H1 (cell line): ENCODE measurements around the gene ATPAF2. TPM values are rescaled to one million over a fixed set of nuclear protein-coding genes. Genes with fewer than 3 reads are reported as not detected.

ENCODE experiments used
- CTCF ChIA-PET: fragments of 300-600 bp; sonication (Branson Sonifier 250); formaldehyde crosslinking; loops from one replicate; lab custom pipeline; 2021; ENCODE audit not compliant: partially characterized antibody; lab: Charles Lee
- POLR2A ChIA-PET: fragments of 300-600 bp; sonication (Branson Sonifier 250); formaldehyde crosslinking; loops from one replicate; lab custom pipeline; 2021; ENCODE audit warnings: inconsistent platforms; ENCODE audit not compliant: partially characterized antibody; lab: Charles Lee
- DNase-seq, 2 experiments: peaks; one replicate each; pipeline versions ENCODE4 v3.0.0 to v3.0.0-alpha.2; 2010 to 2022; ENCODE audit warnings: low spot score in 2 of 2, low read depth in 1 of 2, mixed read lengths in 1 of 2
- FAIRE-seq: peaks from 2 replicates; lab custom pipeline; 2011; peaks lifted over from hg19 to GRCh38; lab: Jason Lieb, UNC
- H2AFZ ChIP-seq: 2 replicates; pipeline ENCODE4 v1.8.1; 2012; ENCODE audit warnings: low read length, inconsistent platforms
- H2AK5ac ChIP-seq: 2 replicates; pipeline ENCODE4 v1.6.1; 2013; ENCODE audit warnings: low read depth, low read length
- H2BK120ac ChIP-seq: replicated peaks from 2 replicates; pipeline ENCODE3; 2013; ENCODE audit warnings: low read depth, low read length, inconsistent platforms
- H2BK12ac ChIP-seq: 2 replicates; pipeline ENCODE4 v1.6.1; 2013; ENCODE audit warnings: low read depth, low read length
- H2BK15ac ChIP-seq: 2 replicates; pipeline ENCODE4 v1.6.1; 2013; ENCODE audit warnings: low read length
- H2BK20ac ChIP-seq: 2 replicates; pipeline ENCODE4 v1.6.1; 2013; ENCODE audit warnings: low read length
- H2BK5ac ChIP-seq: 2 replicates; pipeline ENCODE4 v1.6.1; 2013; ENCODE audit warnings: low read depth, low read length
- H3K14ac ChIP-seq: 2 replicates; pipeline ENCODE4 v1.6.1; 2013; ENCODE audit warnings: inconsistent platforms; ENCODE audit not compliant: insufficient read length
- H3K18ac ChIP-seq: 2 replicates; pipeline ENCODE4 v1.6.1; 2013; ENCODE audit warnings: low read length; ENCODE audit errors: extremely low read depth
- H3K23ac ChIP-seq: 2 replicates; pipeline ENCODE4 v1.6.1; 2013; ENCODE audit warnings: inconsistent platforms; ENCODE audit not compliant: insufficient read length
- H3K23me2 ChIP-seq: 2 replicates; pipeline ENCODE4 v1.6.1; 2013; ENCODE audit warnings: low read depth, low read length
- H3K27ac ChIP-seq: 2 replicates; pipeline ENCODE4 v1.6.1; 2011; ENCODE audit warnings: low read depth, low read length, inconsistent platforms
- H3K27me3 ChIP-seq, 4 experiments: replicated peaks in 1 of 4; 1 replicate in 1 of 4; 2 replicates in 3 of 4; pipeline versions ENCODE4 v1.6.1 to v1.8.1; 2011 to 2013; ENCODE audit warnings: low read length in 3 of 4, mild to moderate bottlenecking in 3 of 4, inconsistent platforms in 2 of 4, mixed read lengths in 2 of 4, moderate library complexity in 1 of 4; ENCODE audit not compliant: control insufficient read depth in 3 of 4, insufficient read depth in 3 of 4; ENCODE audit errors: extremely low read depth in 1 of 4
- H3K36me3 ChIP-seq, 4 experiments: 2 replicates each; pipeline versions ENCODE4 v1.6.1 to v1.8.1; 2011 to 2013; ENCODE audit warnings: mild to moderate bottlenecking in 4 of 4, low read length in 3 of 4, moderate library complexity in 2 of 4, control low read depth in 1 of 4, inconsistent platforms in 1 of 4; ENCODE audit not compliant: insufficient read depth in 4 of 4, control insufficient read depth in 2 of 4
- H3K4ac ChIP-seq: replicated peaks from 2 replicates; pipeline ENCODE3; 2013; ENCODE audit warnings: low read length, low read depth, mixed read lengths, inconsistent platforms; ENCODE audit not compliant: insufficient read length
- H3K4me1 ChIP-seq, 4 experiments: replicated peaks in 1 of 4; 1 replicate in 1 of 4; 2 replicates in 3 of 4; pipeline versions ENCODE4 v1.6.1 to v1.8.1; 2011 to 2013; ENCODE audit warnings: low read length in 3 of 4, inconsistent platforms in 2 of 4, mixed read lengths in 1 of 4; ENCODE audit not compliant: insufficient read depth in 4 of 4, control insufficient read depth in 3 of 4
- H3K4me2 ChIP-seq, 2 experiments: 2 replicates each; pipeline versions ENCODE4 v1.6.1 to v1.8.1; 2011 to 2013; ENCODE audit warnings: low read depth in 2 of 2, low read length in 2 of 2, control low read depth in 1 of 2, inconsistent platforms in 1 of 2, mild to moderate bottlenecking in 1 of 2; ENCODE audit not compliant: insufficient read depth in 1 of 2
- H3K4me3 ChIP-seq, 4 experiments: fragments of 200-600, 300-600 bp in 1 of 4; sonication (generic), shearing (Covaris generic), sonication (Bioruptor Twin) in 1 of 4; 2 replicates each; pipeline versions ENCODE4 v1.5.1 to v1.8.1; 2011 to 2016; ENCODE audit warnings: low read length in 4 of 4, low read depth in 3 of 4, control low read depth in 2 of 4, inconsistent platforms in 2 of 4, mild to moderate bottlenecking in 2 of 4, mixed read lengths in 1 of 4, moderate library complexity in 1 of 4; ENCODE audit not compliant: insufficient read depth in 2 of 4; ENCODE audit errors: extremely low read depth in 1 of 4
- H3K56ac ChIP-seq: replicated peaks from 2 replicates; pipeline ENCODE3; 2013; ENCODE audit warnings: low read depth, mild to moderate bottlenecking, mixed read lengths, low read length, inconsistent platforms; ENCODE audit not compliant: insufficient read length
- H3K79me1 ChIP-seq: 2 replicates; pipeline ENCODE4 v1.6.1; 2013; ENCODE audit warnings: low read depth, low read length, control low read depth
- H3K79me2 ChIP-seq, 2 experiments: 2 replicates each; pipeline versions ENCODE4 v1.6.1 to v1.8.1; 2012 to 2013; ENCODE audit warnings: low read length in 2 of 2, mild to moderate bottlenecking in 2 of 2, inconsistent platforms in 1 of 2; ENCODE audit not compliant: insufficient read depth in 2 of 2, control insufficient read depth in 1 of 2
- H3K9ac ChIP-seq, 4 experiments: replicated peaks in 1 of 4; 1 replicate in 1 of 4; 2 replicates in 3 of 4; pipeline versions ENCODE4 v1.6.1 to v1.8.1; 2011 to 2013; ENCODE audit warnings: low read depth in 3 of 4, low read length in 3 of 4, control low read depth in 2 of 4, mild to moderate bottlenecking in 2 of 4, moderate library complexity in 2 of 4, inconsistent platforms in 1 of 4; ENCODE audit errors: extremely low read depth in 1 of 4
- H3K9me3 ChIP-seq, 2 experiments: 2 replicates each; pipeline versions ENCODE4 v1.6.1 to v1.8.1; 2012 to 2013; ENCODE audit warnings: mild to moderate bottlenecking in 2 of 2, moderate library complexity in 2 of 2, control low read depth in 1 of 2, inconsistent platforms in 1 of 2, low read depth in 1 of 2, low read length in 1 of 2, mixed read lengths in 1 of 2; ENCODE audit not compliant: insufficient read depth in 2 of 2
- H4K20me1 ChIP-seq, 2 experiments: replicated peaks in 1 of 2; 2 replicates each; pipeline versions ENCODE3 to v1.8.1; 2011 to 2013; ENCODE audit warnings: inconsistent platforms in 2 of 2, low read length in 2 of 2, mild to moderate bottlenecking in 1 of 2; ENCODE audit not compliant: insufficient read depth in 2 of 2, control insufficient read depth in 1 of 2
- H4K5ac ChIP-seq: 2 replicates; pipeline ENCODE4 v1.6.1; 2013; ENCODE audit warnings: low read length, low read depth, mixed read lengths, inconsistent platforms; ENCODE audit not compliant: insufficient read length
- H4K8ac ChIP-seq: 2 replicates; pipeline ENCODE4 v1.8.0; 2013; ENCODE audit warnings: mild to moderate bottlenecking, moderate library complexity, low read length, inconsistent platforms; ENCODE audit not compliant: insufficient read depth; ENCODE audit errors: extremely low read depth
- H4K91ac ChIP-seq: replicated peaks from 2 replicates; pipeline ENCODE3; 2013; ENCODE audit warnings: low read length, mixed read lengths, inconsistent platforms; ENCODE audit not compliant: insufficient read length
- CEBPB ChIP-seq: IDR thresholded peaks from 2 replicates; pipeline ENCODE4 v1.6.1; 2012; ENCODE audit warnings: low read depth, low read length
- CREB1 ChIP-seq: IDR thresholded peaks from 2 replicates; pipeline ENCODE4 v1.6.1; 2012; ENCODE audit warnings: inconsistent platforms
- GABPA ChIP-seq: IDR thresholded peaks from 2 replicates; pipeline ENCODE4 v1.6.1; 2011; ENCODE audit warnings: mild to moderate bottlenecking, low read length, moderate library complexity, borderline replicate concordance; ENCODE audit not compliant: insufficient read depth
- MAFK ChIP-seq: IDR thresholded peaks from 2 replicates; pipeline ENCODE4 v1.6.1; 2012; ENCODE audit warnings: low read depth, mild to moderate bottlenecking, improper control_type of control experiment, low read length
- POLR2AphosphoS5 ChIP-seq: IDR thresholded peaks from 2 replicates; pipeline ENCODE4 v1.6.1; 2011; ENCODE audit warnings: low read depth, low read length
- POU5F1 ChIP-seq: IDR thresholded peaks from 2 replicates; pipeline ENCODE4 v1.6.1; 2011; ENCODE audit warnings: low read depth, mild to moderate bottlenecking, low read length, moderate library complexity
- RBBP5 ChIP-seq: IDR thresholded peaks from 2 replicates; pipeline ENCODE4 v1.7.1; 2012; ENCODE audit warnings: low read depth, mild to moderate bottlenecking, inconsistent platforms, low read length, moderate library complexity, borderline replicate concordance
- RFX5 ChIP-seq: IDR thresholded peaks from 2 replicates; pipeline ENCODE4 v1.6.1; 2011; ENCODE audit warnings: low read depth, low read length, improper control_type of control experiment, borderline replicate concordance
- RNF2 ChIP-seq: fragments of 200-900, 300-1000 bp; sonication (generic); IDR thresholded peaks from 2 replicates; pipeline ENCODE4 v1.7.1; 2016; ENCODE audit warnings: borderline replicate concordance, low read depth, mild to moderate bottlenecking, antibody characterized with exemption, low read length; ENCODE audit not compliant: poor library complexity, severe bottlenecking; ENCODE audit errors: missing control alignments
- SAP30 ChIP-seq: fragments of 300-600 bp; sonication (generic); IDR thresholded peaks from 2 replicates; pipeline ENCODE4 v1.7.1; 2012; ENCODE audit warnings: low read length, moderate library complexity, mild to moderate bottlenecking, inconsistent platforms; ENCODE audit not compliant: insufficient read depth, insufficient replicate concordance
- SIRT6 ChIP-seq: IDR thresholded peaks from one replicate; pipeline ENCODE4 v1.7.1; 2012; ENCODE audit warnings: low read length, inconsistent platforms
- SP2 ChIP-seq: IDR thresholded peaks from 2 replicates; pipeline ENCODE4 v1.6.1; 2012; ENCODE audit warnings: mild to moderate bottlenecking, low read length, inconsistent platforms
- SP4 ChIP-seq: IDR thresholded peaks from 2 replicates; pipeline ENCODE4 v1.6.1; 2012; ENCODE audit warnings: low read length, inconsistent platforms
- SRF ChIP-seq: IDR thresholded peaks from 2 replicates; pipeline ENCODE4 v1.6.1; 2011; ENCODE audit warnings: mild to moderate bottlenecking, low read depth, low read length, moderate library complexity
- TEAD4 ChIP-seq: IDR thresholded peaks from 2 replicates; pipeline ENCODE4 v1.6.1; 2012; ENCODE audit warnings: low read depth, low read length, inconsistent platforms, mixed read lengths
- WGBS, 2 experiments: shearing (Covaris generic) in 1 of 2; methylation state at CpG; one replicate each; pipeline versions ENCODE4 v1.1.6 to v1.1.7; 2013 to 2015; ENCODE audit warnings: low lambda C conversion rate in 2 of 2, mixed read lengths in 2 of 2, inconsistent platforms in 1 of 2, low coverage in 1 of 2, missing lambda C conversion rate in 1 of 2; ENCODE audit not compliant: insufficient replicate concordance in 2 of 2, insufficient coverage in 1 of 2, insufficient read length in 1 of 2; ENCODE audit errors: extremely low coverage in 1 of 2, missing lambda C conversion rate in 1 of 2; 5-methylcytosine and 5-hydroxymethylcytosine counted together
- polyA plus RNA-seq, 7 experiments: library from polyadenylated mRNA; depleted of rRNA in 3 of 7; stranded (reverse) in 5 of 7; unstranded in 2 of 7; fragments of >200 nt in 5 of 7; fragments of 200-250 nt in 2 of 7; gene quantifications; 1 replicate in 5 of 7; 2 replicates in 1 of 7; 4 replicates in 1 of 7; pipeline versions ENCODE4 v1.2.1 to v1.2.3, GENCODE V29; 2011 to 2013; ENCODE audit warnings: missing spikeins in 2 of 7, mixed read lengths in 2 of 7
- total RNA-seq: library from RNA; stranded (reverse); fragmentation: NEBNext Ultra II Directional; extraction: Animal tissue kit (Norgen Biotek cat#: 25700); gene quantifications from 2 replicates; pipeline ENCODE4 v1.2.1, GENCODE V29; 2021

The ATPAF2 gene
- total and polyA plus RNA-seq, 2 of the 8 experiments (the other 6 are each of a cell fraction or from before 2014, with no cell fraction given) = 19.6 to 22.9 TPM

DNA sequence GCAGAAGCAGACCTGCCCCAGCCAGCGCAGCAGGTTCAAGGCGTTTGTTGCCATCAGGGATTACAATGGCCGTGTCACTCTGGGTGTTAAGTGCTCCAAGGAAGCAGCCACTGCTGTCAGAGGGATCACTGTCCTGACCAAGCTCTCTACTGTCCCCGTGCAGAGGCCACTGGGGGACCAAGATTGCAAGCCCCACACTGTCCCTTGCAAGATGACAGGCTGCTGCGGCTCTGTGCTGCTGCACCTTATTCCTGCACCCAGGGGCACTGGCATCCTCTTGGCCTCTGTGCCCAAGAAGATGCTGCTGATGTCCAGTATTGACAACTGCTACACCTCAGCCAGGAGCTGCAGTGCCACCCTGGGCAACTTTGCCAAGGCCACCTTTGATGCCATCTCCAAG lies 27.7 kb downstream of the ATPAF2 start:
- no peak for FAIRE-seq
- H3K23me2 ChIP-seq = no peaks in the 10 kb centered on the region
- H3K4me2 ChIP-seq = no peak overlapping the region
- ChIA-PET POLR2A (no interaction called here), CTCF (interaction anchor here (1.7 kb wide), 1 partner anchor 17 kb away, joined by 4 read pairs; no protein-coding TSS in a partner anchor)
- H4K91ac ChIP-seq = no peak overlapping the region
- H2AK5ac ChIP-seq = no peak overlapping the region
- no peak overlapping the region for H2BK15ac ChIP-seq
- no peaks in the 10 kb centered on the region; the same call in 1 of the 2 replicates for H3K79me1 ChIP-seq
- H2BK12ac ChIP-seq = no peak overlapping the region
- no peak overlapping the region for H2AFZ ChIP-seq
- no peak overlapping the region for H2BK20ac ChIP-seq
- H3K9ac ChIP-seq = no peak overlapping the region
- H3K23ac ChIP-seq = no peak overlapping the region
- H2BK5ac ChIP-seq = no peak overlapping the region
- H3K18ac ChIP-seq = no peak overlapping the region
- no peak overlapping the region for H4K5ac ChIP-seq
- DNase-seq = no peak
- H4K20me1 ChIP-seq = peaks cover 2 to 5% of the 10 kb centered on the region in 2 experiments
- no peaks in the 10 kb centered on the region for H3K9me3 ChIP-seq
- H2BK120ac ChIP-seq = no peak overlapping the region
- H4K8ac ChIP-seq = no peak overlapping the region; the same call in 1 of the 2 replicates
- TF ChIP-seq MAFK (no peak), SIRT6 (no peak), SP4 (no peak), CREB1 (no peak), SAP30 (no peak), POU5F1 (no peak), CEBPB (no peak), POLR2AphosphoS5 (no peak), RBBP5 (no peak), RFX5 (no peak), RNF2 (no peak), GABPA (no peak), SRF (no peak), SP2 (no peak), TEAD4 (no peak)
- H3K14ac ChIP-seq = no peak overlapping the region
- no peak overlapping the region for H3K27ac ChIP-seq
- no peak overlapping the region for H3K4me3 ChIP-seq
- WGBS, 2 experiments = 95% methylated on average over 5 of the region's 5 CpGs; no CpG with 5 or more reads in 1 of the 2 experiments
- no peak overlapping the region for H3K4ac ChIP-seq
- peaks cover 0 to 7% (median 0%) of the 10 kb centered on the region in 4 experiments; a peak in 1 of 7 replicates for H3K4me1 ChIP-seq
- no peaks in the 10 kb centered on the region for H3K27me3 ChIP-seq
- no peaks in the 10 kb centered on the region; a peak in 1 of 8 replicates for H3K36me3 ChIP-seq
- no peaks in the 10 kb centered on the region for H3K79me2 ChIP-seq
- H3K56ac ChIP-seq = no peak overlapping the region
